ENCODE data around the gene ABCG8. TPM values are rescaled to one million over a fixed set of nuclear protein-coding genes. Genes with fewer than 3 reads are reported as not detected.

The ABCG8 gene
- total and polyA plus RNA-seq, 8 donors = 0.03 to 0.06 TPM; not detected in 6

GRCh38 chr2:43839776-43840564 is 1.2 kb downstream of the ABCG8 start:
- H3K4me3 ChIP-seq = no peak overlapping the region
- ATAC-seq (no peak), FAIRE-seq (no peak), DNase-seq (no peak)
- no peaks in the 10 kb centered on the region for H3K4me1 ChIP-seq
- 77 to 78% methylated on average over 14 of the region's 14 CpGs for WGBS, 2 donors
- intact Hi-C loops (cut with DNase I) = no loop called here
- TF ChIP-seq CTCF (IDR thresholded peaks at IDR 0.05) = no peak
- no peaks in the 10 kb centered on the region for H3K36me3 ChIP-seq
- H3K27me3 ChIP-seq = no peaks in the 10 kb centered on the region
- no peak overlapping the region for H3K27ac ChIP-seq
- no peaks in the 10 kb centered on the region for H3K9me3 ChIP-seq

- no peak overlapping the region for H3K4me3 ChIP-seq
- no peak for FAIRE-seq
- 73 to 76% methylated on average over 5 of the region's 5 CpGs for WGBS, 2 donors
These were observed 2.2 kb downstream of the ABCG8 start for GRCh38 chr2:43840965-43841364.

GRCh38 chr2:43841949-43842865 is 3.4 kb downstream of the ABCG8 start:
- Histone ChIP-seq H3K36me3 (no peaks in the 10 kb centered on the region), H3K9me3 (no peaks in the 10 kb centered on the region), H3K27me3 (no peaks in the 10 kb centered on the region), H3K4me1 (no peaks in the 10 kb centered on the region), H3K4me3 (no peak overlapping the region), H3K27ac (no peak overlapping the region)
- FAIRE-seq (no peak), ATAC-seq (no peak), DNase-seq (no peak)
- intact Hi-C loops (cut with DNase I) = no loop called here
- no peak for TF ChIP-seq CTCF (IDR thresholded peaks at IDR 0.05)
- WGBS, 2 donors = 80 to 89% methylated on average over 14 of the region's 14 CpGs

More at GRCh38 chr2:43840965-43841364, 2.2 kb downstream of the ABCG8 start:
- TF ChIP-seq CTCF (IDR thresholded peaks at IDR 0.05) = no peak
- Histone ChIP-seq H3K27ac (no peak overlapping the region), H3K27me3 (no peaks in the 10 kb centered on the region), H3K4me1 (no peaks in the 10 kb centered on the region), H3K36me3 (no peaks in the 10 kb centered on the region), H3K9me3 (no peaks in the 10 kb centered on the region)
- ATAC-seq (no peak), DNase-seq (no peak)
- intact Hi-C loops (cut with DNase I) = no loop called here

GRCh38 chr2:43842866-43843226 is 4.1 kb downstream of the ABCG8 start:
- TF ChIP-seq CTCF (IDR thresholded peaks at IDR 0.05) = no peak
- H3K36me3 ChIP-seq = no peaks in the 10 kb centered on the region
- no peak for FAIRE-seq
- no peaks in the 10 kb centered on the region for H3K4me1 ChIP-seq
- no peak overlapping the region for H3K4me3 ChIP-seq
- ATAC-seq = no peak
- H3K27ac ChIP-seq = no peak overlapping the region
- no peak for DNase-seq
- 72 to 81% methylated on average over 9 of the region's 9 CpGs for WGBS, 2 donors
- intact Hi-C loops (cut with DNase I) = no loop called here
- no peaks in the 10 kb centered on the region for H3K27me3 ChIP-seq
- H3K9me3 ChIP-seq = no peaks in the 10 kb centered on the region
